ENCODE measurements around the gene SRRT.

- no peak for TF ChIP-seq EZH2 (IDR thresholded peaks at IDR 0.05)
- no peak for TF ChIP-seq CTCF (IDR thresholded peaks at IDR 0.05)
- TF ChIP-seq EZH2phosphoT487 (IDR thresholded peaks at IDR 0.05), result no peak
These were observed 10.7 kb downstream of the SRRT start for GRCh38 chr7:100885440-100886141.
